Brain microvascular endothelial cell (primary cell): ENCODE measurements around the gene ADAT3.

Experiments
- DNase-seq: peaks from one replicate; pipeline ENCODE4 v3.0.0-alpha.2; 2020
- H3K27ac ChIP-seq: fragments of 250-450 bp; sonication (Bioruptor Pico); 2 replicates; pipeline ENCODE4 v1.5.1; 2020; ENCODE audit warnings: mild to moderate bottlenecking, moderate library complexity
- H3K27me3 ChIP-seq: fragments of 250-450 bp; sonication (Bioruptor Pico); replicated peaks from 2 replicates; pipeline ENCODE4 v1.5.1; 2020; ENCODE audit warnings: mild to moderate bottlenecking
- H3K36me3 ChIP-seq: fragments of 250-450 bp; sonication (Bioruptor Pico); replicated peaks from 2 replicates; pipeline ENCODE4 v1.5.1; 2020; ENCODE audit warnings: mild to moderate bottlenecking
- H3K4me3 ChIP-seq: 2 replicates; pipeline ENCODE4 v1.5.1; 2011; ENCODE audit warnings: low read depth, mild to moderate bottlenecking, control low read depth, low read length, moderate library complexity
- in situ Hi-C: cut with HindIII; loops from 2 replicates; pipeline ENCODE4 v1.10.0; 2017; ENCODE audit warnings: low sequenced_read_pairs, low pct_ligation_motif_present
- TF ChIP-seq, protein P1 (sequence below): IDR thresholded peaks from 2 replicates; pipeline ENCODE4 v1.5.1; 2011; ENCODE audit warnings: low read depth, mild to moderate bottlenecking, moderate library complexity, low read length, control low read depth, inconsistent platforms; ENCODE audit errors: missing control alignments

ADAT3 gene

DNA sequence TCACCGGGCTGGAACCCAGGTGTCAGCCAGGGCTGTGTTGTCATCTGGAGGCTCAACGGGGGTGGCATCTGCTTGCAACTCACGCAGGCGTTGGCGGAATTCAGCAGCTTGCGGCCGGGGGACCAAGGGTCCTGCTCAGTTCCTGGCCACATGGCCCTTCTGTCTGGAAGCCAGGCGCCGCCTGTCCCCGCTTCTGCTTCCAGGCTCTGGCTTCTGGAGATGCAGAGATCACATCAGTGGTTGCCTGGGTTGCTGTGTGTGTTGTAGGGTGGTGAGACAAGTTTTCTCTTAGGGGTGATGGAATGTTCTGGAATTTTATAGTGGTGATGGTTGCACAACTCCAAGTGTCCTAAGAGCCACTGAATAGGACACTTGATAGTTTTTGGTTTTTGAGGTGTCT is 5.0 kb downstream of the ADAT3 start:
- peak; percentile 13 for DNase-seq
- no peaks in the 10 kb centered on the region for H3K27me3 ChIP-seq
- H3K27ac ChIP-seq = no peak overlapping the region
- TF ChIP-seq, protein P1, sequence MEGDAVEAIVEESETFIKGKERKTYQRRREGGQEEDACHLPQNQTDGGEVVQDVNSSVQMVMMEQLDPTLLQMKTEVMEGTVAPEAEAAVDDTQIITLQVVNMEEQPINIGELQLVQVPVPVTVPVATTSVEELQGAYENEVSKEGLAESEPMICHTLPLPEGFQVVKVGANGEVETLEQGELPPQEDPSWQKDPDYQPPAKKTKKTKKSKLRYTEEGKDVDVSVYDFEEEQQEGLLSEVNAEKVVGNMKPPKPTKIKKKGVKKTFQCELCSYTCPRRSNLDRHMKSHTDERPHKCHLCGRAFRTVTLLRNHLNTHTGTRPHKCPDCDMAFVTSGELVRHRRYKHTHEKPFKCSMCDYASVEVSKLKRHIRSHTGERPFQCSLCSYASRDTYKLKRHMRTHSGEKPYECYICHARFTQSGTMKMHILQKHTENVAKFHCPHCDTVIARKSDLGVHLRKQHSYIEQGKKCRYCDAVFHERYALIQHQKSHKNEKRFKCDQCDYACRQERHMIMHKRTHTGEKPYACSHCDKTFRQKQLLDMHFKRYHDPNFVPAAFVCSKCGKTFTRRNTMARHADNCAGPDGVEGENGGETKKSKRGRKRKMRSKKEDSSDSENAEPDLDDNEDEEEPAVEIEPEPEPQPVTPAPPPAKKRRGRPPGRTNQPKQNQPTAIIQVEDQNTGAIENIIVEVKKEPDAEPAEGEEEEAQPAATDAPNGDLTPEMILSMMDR = no peak
- in situ Hi-C loops = no loop called here
- no peak overlapping the region for H3K4me3 ChIP-seq
- H3K36me3 ChIP-seq = peaks cover 21% of the 10 kb centered on the region

DNA sequence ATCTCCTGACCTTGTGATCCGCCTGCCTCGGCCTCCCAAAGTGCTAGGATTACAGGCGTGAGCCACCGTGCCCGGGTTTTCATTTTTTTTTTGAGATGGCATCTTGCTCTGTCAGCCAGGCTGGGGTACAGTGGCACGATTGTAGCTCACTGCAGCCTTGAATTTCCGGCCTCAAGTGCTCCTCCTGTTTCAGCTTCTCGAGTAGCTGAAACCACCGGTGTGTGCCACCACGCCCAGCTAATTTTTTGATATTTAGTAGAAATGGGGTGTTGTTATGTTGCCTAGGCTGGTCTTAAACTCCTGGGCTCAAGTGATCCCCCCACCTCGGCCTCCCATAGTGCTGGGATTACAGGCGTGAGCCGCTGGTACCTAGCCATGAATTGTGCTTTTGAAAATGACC is 5.9 kb downstream of the ADAT3 start:
- H3K27me3 ChIP-seq = no peaks in the 10 kb centered on the region
- H3K4me3 ChIP-seq = no peak overlapping the region
- TF ChIP-seq, protein P1 = no peak
- peaks cover 22% of the 10 kb centered on the region for H3K36me3 ChIP-seq
- DNase-seq = no peak
- in situ Hi-C loops = no loop called here
- H3K27ac ChIP-seq = no peak overlapping the region

DNA sequence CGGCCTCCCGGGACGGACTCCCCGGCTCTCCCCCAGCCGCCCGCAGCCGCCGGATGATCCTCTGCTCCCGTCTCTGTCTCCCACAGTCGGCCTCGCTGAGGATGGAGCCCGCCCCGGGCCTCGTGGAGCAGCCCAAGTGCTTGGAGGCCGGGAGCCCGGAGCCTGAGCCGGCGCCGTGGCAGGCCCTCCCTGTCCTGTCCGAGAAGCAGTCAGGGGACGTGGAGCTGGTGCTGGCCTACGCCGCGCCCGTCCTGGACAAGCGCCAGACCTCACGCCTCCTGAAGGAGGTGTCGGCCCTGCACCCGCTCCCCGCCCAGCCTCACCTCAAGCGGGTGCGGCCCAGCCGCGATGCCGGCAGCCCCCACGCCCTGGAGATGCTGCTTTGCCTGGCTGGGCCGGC is 6.8 kb downstream of the ADAT3 start:
- no peak for DNase-seq
- TF ChIP-seq, protein P1 = no peak
- in situ Hi-C loops = no loop called here
- H3K27me3 ChIP-seq = no peaks in the 10 kb centered on the region
- peaks cover 22% of the 10 kb centered on the region for H3K36me3 ChIP-seq
- no peak overlapping the region for H3K4me3 ChIP-seq
- no peak overlapping the region for H3K27ac ChIP-seq

DNA sequence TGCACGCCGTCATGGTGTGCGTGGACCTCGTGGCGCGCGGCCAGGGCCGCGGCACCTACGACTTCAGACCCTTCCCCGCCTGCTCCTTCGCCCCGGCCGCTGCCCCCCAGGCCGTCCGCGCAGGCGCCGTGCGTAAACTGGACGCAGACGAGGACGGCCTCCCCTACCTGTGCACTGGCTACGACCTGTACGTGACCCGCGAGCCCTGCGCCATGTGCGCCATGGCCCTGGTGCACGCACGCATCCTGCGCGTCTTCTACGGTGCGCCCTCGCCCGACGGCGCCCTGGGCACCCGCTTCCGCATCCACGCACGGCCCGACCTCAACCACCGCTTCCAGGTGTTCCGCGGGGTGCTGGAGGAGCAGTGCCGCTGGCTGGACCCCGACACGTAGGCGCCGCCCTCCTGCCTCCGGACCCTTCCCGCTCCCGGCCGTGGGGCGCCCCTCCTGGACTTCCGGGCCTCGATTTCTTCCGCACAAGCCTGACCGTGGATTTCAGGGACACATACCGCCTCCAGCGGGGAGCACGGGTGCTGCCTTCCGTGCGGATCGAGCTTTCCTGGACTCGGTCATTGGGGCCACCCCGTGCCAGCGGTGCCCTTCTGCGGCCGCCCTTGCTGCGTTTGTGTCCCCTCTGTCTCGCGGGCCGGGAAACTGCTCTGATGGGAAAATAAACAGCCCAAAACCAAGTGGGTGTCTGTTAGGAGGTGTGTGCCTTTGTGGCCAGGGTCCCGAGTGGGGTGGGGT is 7.7 kb downstream of the ADAT3 start:
- TF ChIP-seq, protein P1 = no peak

DNA sequence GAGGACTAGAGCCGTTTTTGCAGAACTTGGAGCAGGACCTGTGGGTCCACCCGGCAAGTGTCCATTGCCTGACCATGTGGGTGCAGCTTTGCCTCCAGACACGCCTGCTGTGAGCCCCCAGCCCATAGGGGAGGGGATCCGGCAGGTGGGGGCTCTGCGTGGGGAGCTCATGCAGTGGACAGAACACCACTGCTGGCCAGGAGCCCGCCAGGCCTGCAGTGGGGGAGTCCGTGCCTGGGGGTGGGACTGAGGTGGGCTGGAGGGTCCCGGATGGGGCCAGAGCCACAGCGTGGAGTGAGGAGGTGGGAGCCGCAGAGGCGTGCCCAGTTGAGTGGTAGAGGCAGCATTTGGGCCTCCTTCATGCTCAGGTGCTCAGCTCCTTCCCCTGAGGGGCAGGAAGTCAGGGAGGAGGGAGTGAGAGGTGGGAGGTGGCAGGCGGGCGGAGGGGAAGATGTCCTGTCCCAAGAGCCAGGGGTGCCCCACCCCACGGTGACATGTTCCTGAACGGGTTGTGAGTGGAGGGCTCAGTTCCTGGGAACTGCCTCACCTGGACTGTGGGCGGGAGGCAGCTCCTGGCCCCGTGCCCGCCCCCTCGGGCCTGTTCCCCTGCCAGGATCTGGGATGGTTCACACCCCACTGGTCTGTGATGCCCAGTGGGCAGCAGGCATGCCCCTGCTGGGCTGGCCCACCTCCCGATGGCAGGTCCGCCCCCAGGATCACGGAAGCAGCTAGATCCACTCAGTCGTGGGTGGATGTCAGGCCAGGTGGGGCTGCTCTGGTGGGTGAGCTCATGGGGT is 8.8 kb downstream of the ADAT3 start:
- in situ Hi-C loops = no loop called here
- DNase-seq = no peak
- no peaks in the 10 kb centered on the region for H3K27me3 ChIP-seq
- H3K36me3 ChIP-seq = peaks cover 34% of the 10 kb centered on the region
- no peak overlapping the region for H3K4me3 ChIP-seq
- H3K27ac ChIP-seq = no peak overlapping the region
- TF ChIP-seq, protein P1 = no peak

More for the DNA sequence above, 7.7 kb downstream of the ADAT3 start:
- no peak overlapping the region for H3K4me3 ChIP-seq
- H3K36me3 ChIP-seq = peaks cover 26% of the 10 kb centered on the region
- in situ Hi-C loops = no loop called here
- DNase-seq = no peak
- no peaks in the 10 kb centered on the region for H3K27me3 ChIP-seq
- no peak overlapping the region for H3K27ac ChIP-seq
